Gastroesophageal sphincter (tissue), 3 donors: Measurements from ENCODE around the gene NTN3.

Experiments used
- CTCF ChIP-seq, 4 experiments: fragments of 200-600 bp in 2 of 4; fragments of 450-650 bp in 2 of 4; sonication (generic) in 1 of 4; IDR thresholded peaks; one replicate each; pipeline ENCODE4 v1.5.1; 2017 to 2019; ENCODE audit warnings: antibody characterized with exemption in 4 of 4, mild to moderate bottlenecking in 2 of 4, moderate library complexity in 2 of 4
- POLR2A ChIP-seq, 2 donors: fragments of 450-650 bp; IDR thresholded peaks; one replicate each; pipeline ENCODE4 v1.6.1; 2017; ENCODE audit warnings: antibody characterized with exemption in 2 of 2, mild to moderate bottlenecking in 2 of 2, moderate library complexity in 1 of 2
- POLR2AphosphoS5 ChIP-seq: sonication (generic); formaldehyde crosslinking; IDR thresholded peaks from one replicate; pipeline ENCODE4 v1.6.1; 2017; ENCODE audit warnings: antibody characterized with exemption

- TF ChIP-seq POLR2AphosphoS5: no peak
- TF ChIP-seq POLR2A (IDR thresholded peaks at IDR 0.05): no peak
- no peak for TF ChIP-seq CTCF (IDR thresholded peaks at IDR 0.05)
Observed at GRCh38 chr16:2485811-2486507, 14.9 kb downstream of the NTN3 start.
